IPS-20b (cell line): ENCODE data around the gene JDP2.

Experiments used
- H3K27ac ChIP-seq: one replicate; pipeline ENCODE4 v1.5.1; 2013; ENCODE audit warnings: low read length
- H3K27me3 ChIP-seq: 2 replicates; pipeline ENCODE4 v1.6.1; 2013; ENCODE audit warnings: mild to moderate bottlenecking, low read length, inconsistent platforms; ENCODE audit not compliant: insufficient read depth
- H3K36me3 ChIP-seq: 2 replicates; pipeline ENCODE4 v1.6.1; 2013; ENCODE audit warnings: low read depth, mild to moderate bottlenecking, inconsistent platforms, low read length, moderate library complexity; ENCODE audit not compliant: insufficient read depth
- H3K4me1 ChIP-seq: 2 replicates; pipeline ENCODE4 v1.6.1; 2013; ENCODE audit warnings: mild to moderate bottlenecking, control low read depth, inconsistent platforms, low read length, moderate library complexity; ENCODE audit not compliant: insufficient read depth
- H3K4me3 ChIP-seq: 2 replicates; pipeline ENCODE4 v1.5.1; 2013; ENCODE audit warnings: mild to moderate bottlenecking, low read length, inconsistent platforms
- H3K9ac ChIP-seq: 2 replicates; pipeline ENCODE4 v1.6.1; 2013; ENCODE audit warnings: low read depth, mild to moderate bottlenecking, inconsistent platforms, low read length, moderate library complexity
- H3K9me3 ChIP-seq: 2 replicates; pipeline ENCODE4 v1.6.1; 2013; ENCODE audit warnings: mild to moderate bottlenecking, low read depth, low read length, inconsistent platforms; ENCODE audit not compliant: insufficient read depth

JDP2 gene

DNA sequence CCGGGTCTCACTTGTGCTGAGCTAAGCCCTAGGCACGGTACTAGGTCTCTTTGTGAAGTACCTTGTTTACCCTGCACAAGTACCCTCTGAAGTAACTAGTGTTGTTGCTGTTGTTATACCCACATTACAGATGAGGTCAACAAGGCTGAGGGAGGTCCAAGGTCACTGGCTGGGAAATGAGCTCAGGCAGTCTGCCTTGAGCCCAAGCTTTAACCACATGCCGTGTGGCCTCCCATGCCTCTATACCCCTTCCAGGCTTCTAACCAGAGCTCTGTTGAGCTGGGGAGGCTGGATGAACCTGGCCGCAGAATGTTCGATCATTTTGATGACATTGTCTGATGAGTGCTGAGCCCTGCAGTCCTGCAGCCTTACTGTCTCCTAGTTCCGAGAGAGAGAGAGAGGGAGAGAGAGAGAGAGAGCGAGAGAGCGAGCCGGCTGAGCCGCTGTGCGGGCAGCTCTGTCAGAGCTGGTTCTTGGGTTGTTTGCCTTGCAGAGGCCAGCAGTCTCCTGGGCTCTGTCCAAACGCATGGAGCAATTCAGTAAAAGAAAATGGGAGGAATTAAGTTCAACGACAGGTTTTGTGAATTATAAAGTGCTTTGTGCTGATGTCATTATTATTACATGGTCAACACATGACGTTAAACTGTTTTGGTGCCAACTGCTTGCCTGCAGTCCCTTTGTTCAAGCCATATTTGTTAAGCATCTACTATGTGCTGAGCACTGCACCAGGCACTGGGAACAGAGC lies 13.1 kb downstream of the JDP2 start:
- Histone ChIP-seq H3K4me3 (no peak overlapping the region), H3K4me1 (peaks cover 9% of the 10 kb centered on the region; the same call in 1 of the 2 replicates), H3K27me3 (no peaks in the 10 kb centered on the region), H3K27ac (no peak overlapping the region), H3K9me3 (no peaks in the 10 kb centered on the region), H3K9ac (no peak overlapping the region), H3K36me3 (peaks cover 14% of the 10 kb centered on the region)

DNA sequence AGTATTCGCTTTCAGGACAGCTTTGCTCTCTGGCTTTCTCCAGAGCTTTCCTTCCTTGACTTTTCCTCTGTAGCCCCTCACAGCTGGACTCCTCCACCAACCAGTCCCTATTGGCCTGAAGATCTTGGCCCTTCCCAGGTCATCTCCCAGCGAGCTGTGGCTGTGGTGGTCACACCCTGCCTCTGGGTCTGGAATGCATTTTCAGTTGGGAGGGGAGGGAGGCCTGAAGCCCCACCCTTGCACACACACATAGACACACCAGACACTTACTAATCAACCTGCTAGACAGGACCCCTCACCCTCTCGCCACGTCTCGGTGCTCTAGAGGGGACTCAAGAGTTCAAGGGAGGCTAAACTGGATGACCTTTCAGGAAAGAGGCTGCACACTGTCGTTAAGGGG lies 13.9 kb downstream of the JDP2 start:
- Histone ChIP-seq H3K9ac (no peak overlapping the region), H3K9me3 (no peaks in the 10 kb centered on the region), H3K27ac (no peak overlapping the region), H3K27me3 (no peaks in the 10 kb centered on the region), H3K4me3 (no peak overlapping the region), H3K36me3 (peaks cover 14% of the 10 kb centered on the region), H3K4me1 (peaks cover 9% of the 10 kb centered on the region; the same call in 1 of the 2 replicates)

DNA sequence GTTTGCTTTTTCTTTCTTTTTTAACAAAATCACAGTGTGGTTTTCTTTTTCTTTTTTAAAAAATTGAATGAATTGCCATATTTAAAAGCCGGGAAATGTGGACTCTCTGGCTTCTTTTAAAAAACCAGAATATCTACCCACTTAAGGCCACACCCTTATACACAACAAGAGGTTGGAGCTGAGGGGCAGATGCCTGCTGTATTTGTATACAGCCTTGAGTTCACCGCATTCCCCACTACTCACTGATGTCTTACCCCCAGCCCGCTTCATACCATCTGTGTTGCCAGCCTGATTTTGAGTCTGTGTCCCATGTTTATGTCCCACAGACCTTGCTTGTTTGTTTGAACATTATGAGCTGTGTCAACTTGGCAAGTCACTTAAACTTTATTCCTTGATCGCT lies 14.3 kb downstream of the JDP2 start:
- Histone ChIP-seq H3K4me3 (no peak overlapping the region), H3K36me3 (peaks cover 14% of the 10 kb centered on the region), H3K9me3 (no peaks in the 10 kb centered on the region), H3K27ac (no peak overlapping the region), H3K27me3 (no peaks in the 10 kb centered on the region), H3K9ac (no peak overlapping the region), H3K4me1 (peaks cover 8% of the 10 kb centered on the region; the same call in 1 of the 2 replicates)

DNA sequence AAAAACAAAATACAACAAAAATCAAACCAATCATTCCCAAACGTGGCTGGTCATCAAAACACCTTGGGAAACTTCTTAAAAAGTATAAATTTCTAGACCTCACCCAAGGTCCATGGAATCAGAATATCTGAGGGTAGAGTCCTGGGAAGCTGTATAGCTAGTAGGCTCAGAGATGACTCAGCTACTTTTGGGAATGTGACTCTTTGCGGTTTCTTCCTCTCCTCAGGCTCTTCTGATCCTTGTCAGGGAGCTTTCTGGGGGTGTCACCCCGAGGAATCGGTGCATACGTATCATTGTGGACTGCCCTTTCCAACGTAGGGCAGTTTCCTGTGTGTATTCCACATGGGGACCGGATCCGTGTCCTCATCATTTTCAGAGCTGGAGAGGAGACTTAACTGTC lies 14.8 kb downstream of the JDP2 start:
- peaks cover 14% of the 10 kb centered on the region for H3K36me3 ChIP-seq
- no peak overlapping the region for H3K27ac ChIP-seq
- H3K9ac ChIP-seq, result no peak overlapping the region
- H3K4me3 ChIP-seq, result no peak overlapping the region
- peaks cover 6% of the 10 kb centered on the region; the same call in 1 of the 2 replicates for H3K4me1 ChIP-seq
- no peaks in the 10 kb centered on the region for H3K27me3 ChIP-seq
- H3K9me3 ChIP-seq, result no peaks in the 10 kb centered on the region

DNA sequence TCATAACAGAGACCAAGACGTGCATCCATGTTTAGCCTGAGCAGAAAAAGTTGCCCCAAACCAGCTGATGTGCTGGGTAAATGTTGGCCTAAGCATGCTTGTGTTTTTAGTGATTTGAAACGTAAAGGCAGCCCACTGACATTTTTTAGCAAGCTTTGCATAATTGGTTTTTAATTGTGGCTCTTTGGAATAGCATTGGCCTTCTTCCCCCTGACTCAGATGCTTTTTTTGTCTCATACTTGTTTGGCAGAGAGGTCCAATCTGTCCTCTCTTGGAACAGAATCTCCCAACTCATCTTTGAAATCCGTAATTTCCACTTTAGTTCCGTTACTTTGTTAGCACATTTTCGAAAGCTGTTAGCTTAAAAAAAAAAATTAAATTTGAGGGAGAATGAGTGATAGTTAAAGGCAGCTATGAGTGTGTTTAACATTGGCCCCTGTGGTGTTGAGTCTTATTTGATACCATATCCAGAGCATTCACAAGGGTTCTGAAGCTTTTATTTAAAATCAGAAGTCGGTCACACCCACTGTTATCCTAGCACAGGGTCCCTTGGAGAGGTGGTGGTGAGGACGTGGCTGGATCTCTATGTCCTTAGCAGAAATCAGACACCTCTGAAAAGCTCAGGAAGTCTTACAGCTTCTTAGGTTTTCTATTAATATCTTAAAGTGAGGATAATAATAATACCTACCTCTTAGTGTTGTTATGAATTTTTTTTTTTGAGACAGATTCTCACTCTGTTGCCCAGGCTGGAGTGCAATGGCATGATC lies 15.6 kb downstream of the JDP2 start:
- Histone ChIP-seq H3K27me3 (no peaks in the 10 kb centered on the region), H3K4me1 (no peaks in the 10 kb centered on the region; the same call in 1 of the 2 replicates), H3K9ac (no peak overlapping the region), H3K9me3 (no peaks in the 10 kb centered on the region), H3K4me3 (no peak overlapping the region), H3K36me3 (peaks cover 14% of the 10 kb centered on the region), H3K27ac (no peak overlapping the region)

DNA sequence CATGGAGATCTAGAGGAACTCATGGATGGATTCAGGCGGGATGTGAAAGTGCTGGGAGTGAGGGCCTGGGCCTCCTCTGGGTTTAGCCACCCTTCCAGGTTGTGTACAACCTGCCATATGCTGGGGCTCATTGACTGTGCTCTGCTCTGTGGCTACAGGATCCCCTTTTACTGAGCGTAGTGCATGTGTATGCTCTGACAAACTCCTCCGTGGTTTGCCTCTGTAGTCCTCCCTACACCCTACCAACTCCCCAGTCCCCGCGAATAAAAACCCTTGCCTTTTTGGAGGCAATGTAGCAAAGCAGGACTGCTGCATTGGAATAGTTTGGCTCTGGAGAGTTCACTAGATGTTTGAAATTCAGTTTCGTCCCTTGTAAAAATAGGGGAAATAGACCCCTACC lies 17.4 kb downstream of the JDP2 start:
- Histone ChIP-seq H3K9me3 (no peaks in the 10 kb centered on the region), H3K27me3 (no peaks in the 10 kb centered on the region), H3K4me1 (no peaks in the 10 kb centered on the region; the same call in 1 of the 2 replicates), H3K4me3 (no peak overlapping the region), H3K9ac (no peak overlapping the region), H3K27ac (no peak overlapping the region), H3K36me3 (peaks cover 6% of the 10 kb centered on the region; the same call in 1 of the 2 replicates)

DNA sequence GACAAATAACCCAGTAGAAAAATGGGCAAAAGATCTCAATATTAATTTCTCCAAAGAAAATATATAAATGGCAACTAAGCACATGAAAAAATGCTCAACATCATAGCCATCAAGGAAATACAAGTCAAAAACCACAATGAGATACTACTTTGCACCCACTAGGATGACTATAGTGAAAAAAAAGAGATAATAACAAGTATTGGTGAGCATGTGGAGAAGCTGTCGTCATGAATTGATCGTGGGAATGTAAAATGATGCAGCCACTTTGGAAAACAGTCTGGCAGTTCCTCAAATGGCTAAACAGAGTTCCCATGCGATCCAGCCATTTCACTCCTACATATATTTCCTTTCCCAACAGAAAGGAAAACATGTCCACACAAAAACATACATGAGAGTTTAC lies 18.1 kb downstream of the JDP2 start:
- Histone ChIP-seq H3K9ac (no peak overlapping the region), H3K4me1 (no peaks in the 10 kb centered on the region; the same call in 1 of the 2 replicates), H3K27ac (no peak overlapping the region), H3K36me3 (peaks cover 6% of the 10 kb centered on the region; the same call in 1 of the 2 replicates), H3K27me3 (no peaks in the 10 kb centered on the region), H3K4me3 (no peak overlapping the region), H3K9me3 (no peaks in the 10 kb centered on the region)

DNA sequence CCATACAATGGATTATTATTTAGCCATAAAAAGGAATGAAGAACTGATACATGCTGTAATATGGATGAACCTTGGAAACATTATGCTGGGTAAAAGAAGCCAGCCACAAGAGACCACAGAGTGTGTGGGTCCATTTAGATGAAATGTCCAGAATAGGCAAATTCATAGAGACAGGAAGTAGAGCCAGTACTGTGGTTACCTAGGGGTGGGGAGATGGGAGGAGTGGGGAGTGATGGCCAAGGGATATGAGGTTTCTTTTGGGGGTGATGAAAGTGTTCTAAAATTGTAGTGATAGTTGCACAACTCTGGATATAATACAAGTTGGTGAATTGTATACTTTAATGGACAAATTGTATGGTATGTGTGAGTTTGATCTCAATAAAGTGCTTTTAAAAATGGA lies 18.6 kb downstream of the JDP2 start:
- Histone ChIP-seq H3K27me3 (no peaks in the 10 kb centered on the region), H3K4me3 (no peak overlapping the region), H3K9ac (no peak overlapping the region), H3K36me3 (0 out of 2 replicates have a peak, but pooled peaks cover 6% of the 10 kb centered on the region), H3K4me1 (no peaks in the 10 kb centered on the region; the same call in 1 of the 2 replicates), H3K27ac (no peak overlapping the region), H3K9me3 (no peaks in the 10 kb centered on the region)

DNA sequence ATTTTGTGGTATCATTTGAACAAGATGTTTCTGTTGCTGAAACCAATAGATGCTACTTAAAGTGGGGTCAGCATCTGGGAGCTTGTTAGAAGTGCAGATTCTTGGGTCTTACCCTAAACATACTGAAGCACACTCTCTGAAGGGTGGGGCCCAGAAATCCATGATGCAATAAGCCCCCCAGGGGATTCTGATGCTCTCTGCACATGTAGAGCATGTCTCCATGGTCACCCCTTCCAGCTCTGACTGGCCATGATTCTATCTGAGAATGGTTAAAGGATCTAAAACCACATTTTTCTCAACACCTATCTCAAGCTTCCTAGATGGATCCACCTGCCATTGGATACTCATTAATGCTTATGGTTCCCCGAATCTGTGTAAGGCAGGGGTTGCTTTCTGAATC lies 20.4 kb downstream of the JDP2 start:
- H3K27ac ChIP-seq, result no peak overlapping the region
- 0 out of 2 replicates have a peak, but pooled peaks cover 3% of the 10 kb centered on the region for H3K36me3 ChIP-seq
- H3K4me3 ChIP-seq, result no peak overlapping the region
- no peaks in the 10 kb centered on the region for H3K9me3 ChIP-seq
- H3K27me3 ChIP-seq, result no peaks in the 10 kb centered on the region
- no peak overlapping the region for H3K9ac ChIP-seq
- peaks cover 8% of the 10 kb centered on the region; the same call in 1 of the 2 replicates for H3K4me1 ChIP-seq

DNA sequence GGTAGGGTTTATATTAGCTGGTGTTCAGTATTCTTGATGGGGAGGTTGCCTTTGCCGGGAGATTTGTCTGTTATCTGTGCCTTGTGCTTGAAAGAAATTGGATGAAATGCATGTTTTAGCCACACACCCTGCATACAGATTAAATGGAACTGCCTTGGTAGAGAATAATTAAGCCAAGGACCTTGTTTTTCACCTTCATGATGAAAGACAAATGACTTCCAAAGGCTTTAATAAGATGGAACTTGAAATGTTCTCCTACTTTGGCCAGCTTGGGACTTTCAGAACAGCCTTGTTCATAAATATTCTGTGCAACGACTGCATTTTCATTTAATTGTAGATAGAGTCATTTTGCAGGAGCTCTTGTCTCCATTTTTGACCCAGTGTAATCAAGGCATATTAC lies 21.2 kb downstream of the JDP2 start:
- no peaks in the 10 kb centered on the region for H3K9me3 ChIP-seq
- no peak overlapping the region for H3K9ac ChIP-seq
- H3K27me3 ChIP-seq, result no peaks in the 10 kb centered on the region
- H3K27ac ChIP-seq, result no peak overlapping the region
- H3K4me1 ChIP-seq, result peaks cover 16% of the 10 kb centered on the region
- H3K36me3 ChIP-seq, result 0 out of 2 replicates have a peak, but pooled peaks cover 3% of the 10 kb centered on the region
- H3K4me3 ChIP-seq, result no peak overlapping the region

DNA sequence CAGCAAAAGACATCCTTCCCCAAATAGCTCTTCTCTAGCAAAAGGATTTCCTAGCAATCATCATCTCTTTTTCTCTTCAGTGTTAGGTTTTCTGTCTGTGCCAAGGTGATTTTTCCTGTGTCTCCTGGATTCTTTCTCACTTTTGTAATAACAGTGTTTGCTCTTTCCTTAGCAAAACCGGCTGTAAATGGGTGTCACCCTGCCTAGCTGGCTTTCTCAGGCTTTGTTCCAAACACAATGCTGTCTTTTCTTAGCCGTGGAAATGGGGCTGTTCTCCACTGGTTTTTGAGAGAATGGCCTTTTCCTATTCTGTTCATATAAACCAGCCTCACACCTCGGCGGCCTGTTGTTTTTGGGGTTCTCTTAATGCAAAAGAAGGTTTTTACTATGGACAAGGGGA lies 21.9 kb downstream of the JDP2 start:
- Histone ChIP-seq H3K36me3 (peaks cover 3% of the 10 kb centered on the region; the same call in 1 of the 2 replicates), H3K9me3 (no peaks in the 10 kb centered on the region), H3K27ac (no peak overlapping the region), H3K9ac (no peak overlapping the region), H3K4me3 (no peak overlapping the region), H3K27me3 (no peaks in the 10 kb centered on the region), H3K4me1 (peaks cover 18% of the 10 kb centered on the region)
